ENCODE measurements around the gene CDH4.

CDH4 gene

DNA sequence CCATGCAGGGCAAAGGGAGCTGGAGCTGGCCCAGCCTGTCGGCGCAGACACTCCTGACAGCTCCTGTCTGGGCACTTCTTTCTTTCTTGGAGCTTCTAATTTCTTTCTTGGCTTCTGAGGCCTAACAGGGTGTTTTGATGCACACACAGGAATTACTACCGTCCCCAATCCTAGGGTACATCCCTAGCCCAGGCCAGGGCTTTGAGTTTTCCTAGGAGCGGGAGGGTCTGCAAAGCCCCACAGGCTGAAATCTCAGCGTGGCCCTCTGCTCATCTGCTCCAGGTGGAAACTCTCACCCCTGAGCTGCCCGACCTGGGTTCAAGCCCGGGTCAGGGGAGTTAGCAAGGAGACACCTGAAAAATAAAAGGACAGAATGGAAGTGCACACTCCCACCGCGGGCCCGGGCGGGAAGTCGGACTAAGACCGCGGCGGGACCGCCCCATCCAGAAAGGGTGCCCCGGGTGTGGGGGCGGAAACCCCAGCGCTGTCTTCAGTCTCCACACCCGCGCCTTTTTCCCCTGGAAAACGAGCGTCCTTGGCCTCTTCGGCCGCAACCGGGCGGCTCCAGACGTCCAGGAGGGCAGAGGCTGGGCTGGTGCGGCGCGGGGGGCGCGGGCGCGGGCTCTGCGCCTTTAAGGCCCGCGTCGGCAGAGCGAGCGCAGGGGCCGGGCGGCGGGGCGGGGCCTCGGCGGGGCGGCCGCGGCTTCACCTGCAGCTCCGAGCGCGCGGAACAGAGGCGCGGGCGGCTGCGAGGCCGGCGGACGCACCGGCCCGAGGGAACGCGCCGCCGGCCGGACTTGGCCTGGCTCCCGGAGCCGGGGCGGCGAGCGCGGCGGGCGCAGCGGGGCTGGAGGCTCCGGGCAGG is at the start of gene CDH4:
Gene CDH4 (plus strand): TSS at position 733 of the 865 bp plus-strand sequence.
- TF ChIP-seq ZFX (IDR thresholded peaks at IDR 0.05): no peak
- TF ChIP-seq, protein P1, sequence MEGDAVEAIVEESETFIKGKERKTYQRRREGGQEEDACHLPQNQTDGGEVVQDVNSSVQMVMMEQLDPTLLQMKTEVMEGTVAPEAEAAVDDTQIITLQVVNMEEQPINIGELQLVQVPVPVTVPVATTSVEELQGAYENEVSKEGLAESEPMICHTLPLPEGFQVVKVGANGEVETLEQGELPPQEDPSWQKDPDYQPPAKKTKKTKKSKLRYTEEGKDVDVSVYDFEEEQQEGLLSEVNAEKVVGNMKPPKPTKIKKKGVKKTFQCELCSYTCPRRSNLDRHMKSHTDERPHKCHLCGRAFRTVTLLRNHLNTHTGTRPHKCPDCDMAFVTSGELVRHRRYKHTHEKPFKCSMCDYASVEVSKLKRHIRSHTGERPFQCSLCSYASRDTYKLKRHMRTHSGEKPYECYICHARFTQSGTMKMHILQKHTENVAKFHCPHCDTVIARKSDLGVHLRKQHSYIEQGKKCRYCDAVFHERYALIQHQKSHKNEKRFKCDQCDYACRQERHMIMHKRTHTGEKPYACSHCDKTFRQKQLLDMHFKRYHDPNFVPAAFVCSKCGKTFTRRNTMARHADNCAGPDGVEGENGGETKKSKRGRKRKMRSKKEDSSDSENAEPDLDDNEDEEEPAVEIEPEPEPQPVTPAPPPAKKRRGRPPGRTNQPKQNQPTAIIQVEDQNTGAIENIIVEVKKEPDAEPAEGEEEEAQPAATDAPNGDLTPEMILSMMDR (conservative IDR thresholded peaks at IDR 0.05): no peak
- no peak within 1 kb of the TSS for H3K27ac ChIP-seq

DNA sequence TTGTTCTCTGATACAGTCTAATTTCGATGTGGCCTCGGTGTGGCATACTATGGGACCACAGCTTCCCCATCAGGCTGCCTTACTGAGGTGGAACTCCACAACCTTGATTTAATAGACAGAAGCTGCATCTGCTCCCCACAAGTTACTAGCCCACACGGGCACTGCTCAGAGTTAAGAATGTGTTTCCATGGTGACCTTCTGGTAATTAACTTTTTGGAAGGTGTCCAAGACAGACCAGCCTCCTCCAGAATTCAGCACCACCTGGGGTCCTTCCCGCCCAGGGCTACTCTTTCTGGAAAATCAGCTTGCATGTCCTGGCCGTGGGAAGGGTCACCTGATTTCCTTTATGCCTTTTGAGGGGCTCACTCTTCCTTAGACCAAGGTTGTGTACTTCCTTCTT is 48.7 kb upstream of the CDH4 start:
- TF ChIP-seq, protein P1 (conservative IDR thresholded peaks at IDR 0.05): no peak
- TF ChIP-seq ZFX (IDR thresholded peaks at IDR 0.05): no peak
- no peak overlapping the region for H3K27ac ChIP-seq

DNA sequence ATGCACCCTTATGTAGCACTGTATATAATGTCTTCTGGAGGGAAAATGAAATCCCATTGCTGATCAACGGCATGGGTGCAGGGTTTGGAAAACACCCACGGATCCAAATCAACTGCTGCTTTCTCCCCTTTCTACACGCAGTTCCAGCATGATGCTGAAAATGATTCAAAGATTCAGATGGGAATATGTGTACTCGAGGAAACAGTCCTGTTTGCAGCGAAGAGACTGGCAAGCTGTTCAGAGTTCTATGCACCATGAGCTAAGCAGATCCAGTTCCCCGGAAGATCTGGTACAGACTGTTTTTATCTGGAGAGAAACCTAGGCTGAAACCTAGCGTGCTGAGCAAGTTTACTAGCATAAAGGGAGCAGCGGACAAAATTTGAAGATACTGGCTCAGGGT is 47.9 kb upstream of the CDH4 start:
- no peak overlapping the region for H3K27ac ChIP-seq
- TF ChIP-seq, protein P1 (conservative IDR thresholded peaks at IDR 0.05): no peak
- no peak for TF ChIP-seq ZFX (IDR thresholded peaks at IDR 0.05)

DNA sequence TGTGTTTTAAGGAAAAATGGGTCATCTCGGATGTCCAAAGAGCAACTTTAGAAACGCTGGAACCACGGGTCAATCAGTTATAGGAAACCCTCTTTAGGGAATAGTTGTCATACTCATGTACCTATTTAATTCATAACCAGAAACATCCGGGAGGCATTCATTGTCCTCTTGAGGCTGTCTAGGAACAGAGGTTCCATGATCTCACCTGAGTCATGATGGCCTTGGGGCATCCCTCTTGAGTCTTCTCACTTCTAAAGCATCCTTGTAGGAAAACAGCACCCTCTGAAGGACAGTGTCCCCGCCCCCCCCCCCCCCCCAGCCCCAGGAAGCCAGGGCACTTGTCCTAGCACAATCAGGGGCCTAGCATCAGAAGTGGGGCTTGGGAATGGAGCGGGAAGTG is 46.3 kb upstream of the CDH4 start:
- TF ChIP-seq ZFX (IDR thresholded peaks at IDR 0.05): no peak
- TF ChIP-seq, protein P1 (conservative IDR thresholded peaks at IDR 0.05): no peak

DNA sequence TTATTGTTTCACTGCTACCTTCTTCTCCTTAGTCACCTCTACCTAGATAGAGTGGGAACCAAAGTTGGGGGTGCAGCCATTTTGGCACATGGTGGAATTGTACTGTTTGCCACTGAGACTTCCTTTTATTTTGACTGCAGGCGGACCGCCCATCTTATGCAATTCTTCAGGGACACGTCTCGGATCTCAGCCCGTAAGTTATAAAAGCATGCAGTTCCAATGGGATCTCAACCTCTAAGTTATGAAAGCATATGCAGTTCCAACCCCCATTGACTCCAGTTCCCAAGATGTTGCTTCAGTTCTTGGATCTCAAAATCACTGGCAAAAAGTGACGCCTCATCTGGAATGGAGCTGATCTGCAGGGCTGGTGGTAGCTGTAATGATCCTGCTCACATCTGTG is 41.2 kb upstream of the CDH4 start:
- no peak for TF ChIP-seq ZFX (IDR thresholded peaks at IDR 0.05)
- TF ChIP-seq, protein P1 (conservative IDR thresholded peaks at IDR 0.05): no peak
- no peak overlapping the region for H3K27ac ChIP-seq

More for the DNA sequence above, 46.3 kb upstream of the CDH4 start:
- no peak overlapping the region for H3K27ac ChIP-seq

DNA sequence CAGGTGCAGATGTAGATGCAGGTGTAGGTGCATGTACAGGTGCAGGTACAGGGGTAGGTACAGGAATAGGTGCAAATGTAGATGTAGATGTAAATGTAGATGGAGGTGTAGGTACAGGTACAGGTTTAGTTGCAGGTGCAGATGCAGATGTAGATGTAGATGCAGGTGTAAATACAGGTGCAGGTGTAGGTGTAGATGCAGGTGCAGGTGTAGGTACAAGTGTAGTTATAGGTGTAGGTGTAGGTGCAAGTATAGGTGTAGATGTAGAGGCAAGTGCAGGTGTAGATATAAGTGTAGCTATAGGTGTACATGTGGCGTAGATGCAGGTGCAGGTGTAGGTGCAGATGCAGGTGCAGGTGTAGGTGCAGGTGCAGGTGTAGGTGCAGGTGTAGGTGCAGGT is 34.2 kb upstream of the CDH4 start:
- TF ChIP-seq, protein P1 (conservative IDR thresholded peaks at IDR 0.05): no peak
- TF ChIP-seq ZFX (IDR thresholded peaks at IDR 0.05): no peak

DNA sequence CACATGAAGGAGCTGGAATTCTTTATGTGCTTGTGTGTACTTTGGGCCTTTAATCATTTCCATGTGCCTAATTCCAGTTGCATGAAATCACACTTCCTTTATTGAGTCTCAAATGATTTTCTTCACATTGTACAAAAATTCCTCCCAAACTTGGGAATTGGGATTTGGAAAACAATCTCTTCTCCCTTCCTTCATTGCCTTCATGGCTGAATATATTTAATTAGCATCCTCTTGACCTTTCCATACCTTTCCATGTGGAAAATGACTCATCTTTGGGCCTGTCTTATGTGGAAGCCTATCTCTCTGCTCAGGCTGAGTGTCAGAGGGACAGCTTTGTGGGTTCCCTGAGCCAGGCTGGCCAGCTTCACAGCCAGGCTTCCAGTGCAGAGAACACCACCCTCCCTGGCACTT is 33.0 kb upstream of the CDH4 start:
- no peak overlapping the region for H3K27ac ChIP-seq
- TF ChIP-seq ZFX (IDR thresholded peaks at IDR 0.05): no peak
- TF ChIP-seq, protein P1 (conservative IDR thresholded peaks at IDR 0.05): no peak

More for the DNA sequence above, 34.2 kb upstream of the CDH4 start:
- H3K27ac ChIP-seq: no peak overlapping the region

Measured in C4-2B (cell line).